ENCODE measurements around the gene FHIP1A.

DNA sequence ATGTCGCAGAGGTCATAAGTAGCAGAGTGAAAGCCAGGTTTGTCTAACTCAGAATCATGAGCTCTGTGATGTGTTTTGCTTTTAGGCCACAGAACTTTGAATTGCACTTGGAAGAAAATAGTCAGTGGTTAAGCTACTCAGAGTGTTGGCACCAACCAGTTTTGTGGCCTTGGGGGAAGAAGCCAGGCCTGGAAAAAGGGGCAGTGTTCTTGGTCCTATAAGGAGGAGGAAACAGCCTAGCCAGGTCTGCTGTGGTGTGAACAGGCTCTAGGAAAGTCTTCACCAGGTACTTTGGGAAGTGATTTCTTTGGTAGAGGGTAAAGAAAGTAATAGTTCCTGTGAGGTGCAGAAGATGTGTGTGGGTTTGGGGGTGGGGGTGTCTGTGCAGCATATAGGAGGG is 49.2 kb downstream of the FHIP1A start:
- TF ChIP-seq, protein P1, sequence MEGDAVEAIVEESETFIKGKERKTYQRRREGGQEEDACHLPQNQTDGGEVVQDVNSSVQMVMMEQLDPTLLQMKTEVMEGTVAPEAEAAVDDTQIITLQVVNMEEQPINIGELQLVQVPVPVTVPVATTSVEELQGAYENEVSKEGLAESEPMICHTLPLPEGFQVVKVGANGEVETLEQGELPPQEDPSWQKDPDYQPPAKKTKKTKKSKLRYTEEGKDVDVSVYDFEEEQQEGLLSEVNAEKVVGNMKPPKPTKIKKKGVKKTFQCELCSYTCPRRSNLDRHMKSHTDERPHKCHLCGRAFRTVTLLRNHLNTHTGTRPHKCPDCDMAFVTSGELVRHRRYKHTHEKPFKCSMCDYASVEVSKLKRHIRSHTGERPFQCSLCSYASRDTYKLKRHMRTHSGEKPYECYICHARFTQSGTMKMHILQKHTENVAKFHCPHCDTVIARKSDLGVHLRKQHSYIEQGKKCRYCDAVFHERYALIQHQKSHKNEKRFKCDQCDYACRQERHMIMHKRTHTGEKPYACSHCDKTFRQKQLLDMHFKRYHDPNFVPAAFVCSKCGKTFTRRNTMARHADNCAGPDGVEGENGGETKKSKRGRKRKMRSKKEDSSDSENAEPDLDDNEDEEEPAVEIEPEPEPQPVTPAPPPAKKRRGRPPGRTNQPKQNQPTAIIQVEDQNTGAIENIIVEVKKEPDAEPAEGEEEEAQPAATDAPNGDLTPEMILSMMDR (IDR thresholded peaks at IDR 0.05): no peak
- TF ChIP-seq POLR2AphosphoS5 (IDR thresholded peaks at IDR 0.05; ENCODE audit: low read depth, low read length) (no peak), SIN3A (IDR thresholded peaks at IDR 0.05; ENCODE audit: borderline replicate concordance, insufficient read depth, low read depth, low read length) (no peak), TCF7L2 (IDR thresholded peaks at IDR 0.05; ENCODE audit: low read depth, low read length) (no peak)
- TF ChIP-seq, protein P2, sequence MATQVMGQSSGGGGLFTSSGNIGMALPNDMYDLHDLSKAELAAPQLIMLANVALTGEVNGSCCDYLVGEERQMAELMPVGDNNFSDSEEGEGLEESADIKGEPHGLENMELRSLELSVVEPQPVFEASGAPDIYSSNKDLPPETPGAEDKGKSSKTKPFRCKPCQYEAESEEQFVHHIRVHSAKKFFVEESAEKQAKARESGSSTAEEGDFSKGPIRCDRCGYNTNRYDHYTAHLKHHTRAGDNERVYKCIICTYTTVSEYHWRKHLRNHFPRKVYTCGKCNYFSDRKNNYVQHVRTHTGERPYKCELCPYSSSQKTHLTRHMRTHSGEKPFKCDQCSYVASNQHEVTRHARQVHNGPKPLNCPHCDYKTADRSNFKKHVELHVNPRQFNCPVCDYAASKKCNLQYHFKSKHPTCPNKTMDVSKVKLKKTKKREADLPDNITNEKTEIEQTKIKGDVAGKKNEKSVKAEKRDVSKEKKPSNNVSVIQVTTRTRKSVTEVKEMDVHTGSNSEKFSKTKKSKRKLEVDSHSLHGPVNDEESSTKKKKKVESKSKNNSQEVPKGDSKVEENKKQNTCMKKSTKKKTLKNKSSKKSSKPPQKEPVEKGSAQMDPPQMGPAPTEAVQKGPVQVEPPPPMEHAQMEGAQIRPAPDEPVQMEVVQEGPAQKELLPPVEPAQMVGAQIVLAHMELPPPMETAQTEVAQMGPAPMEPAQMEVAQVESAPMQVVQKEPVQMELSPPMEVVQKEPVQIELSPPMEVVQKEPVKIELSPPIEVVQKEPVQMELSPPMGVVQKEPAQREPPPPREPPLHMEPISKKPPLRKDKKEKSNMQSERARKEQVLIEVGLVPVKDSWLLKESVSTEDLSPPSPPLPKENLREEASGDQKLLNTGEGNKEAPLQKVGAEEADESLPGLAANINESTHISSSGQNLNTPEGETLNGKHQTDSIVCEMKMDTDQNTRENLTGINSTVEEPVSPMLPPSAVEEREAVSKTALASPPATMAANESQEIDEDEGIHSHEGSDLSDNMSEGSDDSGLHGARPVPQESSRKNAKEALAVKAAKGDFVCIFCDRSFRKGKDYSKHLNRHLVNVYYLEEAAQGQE (IDR thresholded peaks at IDR 0.05; ENCODE audit: insufficient read depth in 1 of 2, low read depth in 2 of 2, low read length in 1 of 2): no peak

Data from Panc1 (cell line).